ENCODE results near the gene WDR49.

WDR49 gene

DNA sequence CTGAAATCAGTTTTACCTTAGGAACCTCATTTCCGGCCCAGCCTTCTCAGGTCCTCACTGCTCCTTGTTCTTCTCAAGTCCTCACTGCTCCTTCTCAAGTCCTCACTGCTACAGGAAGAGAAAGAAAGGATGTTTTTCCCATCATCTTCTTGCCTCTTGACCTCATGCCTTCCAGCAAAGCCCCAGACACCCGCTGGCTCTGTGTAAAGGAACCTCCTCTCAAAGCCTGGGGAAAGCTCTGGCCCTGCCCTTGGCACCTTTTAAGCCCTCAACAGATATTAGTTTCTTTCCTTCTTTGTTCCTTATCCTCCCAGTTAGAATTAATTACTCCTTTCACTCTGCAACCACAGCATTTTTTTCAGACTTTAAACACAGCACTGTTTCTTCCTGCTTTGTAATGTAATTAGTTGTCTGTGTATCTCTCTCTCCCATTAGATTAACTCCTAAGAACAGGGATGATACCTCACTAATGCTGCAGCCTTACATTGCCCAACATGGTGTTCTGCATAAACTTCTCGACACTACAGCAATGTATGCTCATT is 4.0 kb upstream of the WDR49 start:
- H3K4me3 ChIP-seq (ENCODE audit: low read depth, low read length), result no peak overlapping the region
- DNase-seq (ENCODE audit: low read depth), result no peak
- TF ChIP-seq, protein P1, sequence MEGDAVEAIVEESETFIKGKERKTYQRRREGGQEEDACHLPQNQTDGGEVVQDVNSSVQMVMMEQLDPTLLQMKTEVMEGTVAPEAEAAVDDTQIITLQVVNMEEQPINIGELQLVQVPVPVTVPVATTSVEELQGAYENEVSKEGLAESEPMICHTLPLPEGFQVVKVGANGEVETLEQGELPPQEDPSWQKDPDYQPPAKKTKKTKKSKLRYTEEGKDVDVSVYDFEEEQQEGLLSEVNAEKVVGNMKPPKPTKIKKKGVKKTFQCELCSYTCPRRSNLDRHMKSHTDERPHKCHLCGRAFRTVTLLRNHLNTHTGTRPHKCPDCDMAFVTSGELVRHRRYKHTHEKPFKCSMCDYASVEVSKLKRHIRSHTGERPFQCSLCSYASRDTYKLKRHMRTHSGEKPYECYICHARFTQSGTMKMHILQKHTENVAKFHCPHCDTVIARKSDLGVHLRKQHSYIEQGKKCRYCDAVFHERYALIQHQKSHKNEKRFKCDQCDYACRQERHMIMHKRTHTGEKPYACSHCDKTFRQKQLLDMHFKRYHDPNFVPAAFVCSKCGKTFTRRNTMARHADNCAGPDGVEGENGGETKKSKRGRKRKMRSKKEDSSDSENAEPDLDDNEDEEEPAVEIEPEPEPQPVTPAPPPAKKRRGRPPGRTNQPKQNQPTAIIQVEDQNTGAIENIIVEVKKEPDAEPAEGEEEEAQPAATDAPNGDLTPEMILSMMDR (IDR thresholded peaks at IDR 0.05; ENCODE audit: insufficient read depth, low read depth, low read length, missing control alignments), result no peak

DNA sequence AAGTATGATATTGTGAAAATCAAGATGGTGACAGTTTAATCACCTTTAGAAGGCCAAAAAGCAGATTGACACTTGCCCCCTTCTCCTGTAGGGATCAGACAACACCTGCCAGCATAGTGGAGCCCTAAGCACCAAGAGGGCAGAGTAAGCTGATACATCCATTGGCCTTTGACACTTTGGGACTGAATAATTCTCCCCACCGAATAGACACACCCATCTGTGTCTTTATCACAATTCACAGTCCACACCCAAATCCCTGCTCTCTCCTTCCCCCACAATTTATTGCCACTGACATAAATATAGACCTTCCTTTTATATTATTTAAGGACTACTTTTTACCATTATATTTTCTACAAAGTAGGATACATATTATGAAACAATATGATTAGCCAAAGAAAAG is 3.1 kb upstream of the WDR49 start:
- no peak overlapping the region for H3K4me3 ChIP-seq (ENCODE audit: low read depth, low read length)

DNA sequence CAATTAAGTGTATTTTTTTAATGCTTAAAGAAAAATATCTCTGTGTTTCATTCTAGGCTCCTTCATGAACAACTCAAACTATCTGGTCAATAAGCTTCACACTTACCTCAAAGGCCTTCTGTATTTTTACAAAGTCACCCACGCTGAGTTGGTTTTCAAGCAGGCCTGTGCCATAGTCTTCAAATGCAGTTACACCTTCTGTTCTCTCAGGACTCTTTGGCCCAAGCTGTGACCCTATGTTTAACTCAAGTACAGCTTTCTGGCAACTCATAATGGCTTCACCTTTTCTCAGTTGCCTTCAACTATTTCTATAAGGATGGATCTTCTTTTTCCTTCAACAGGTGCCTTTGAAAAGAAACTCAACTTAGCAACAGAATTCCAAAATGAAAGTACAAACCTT is 587 bp downstream of the WDR49 start:
- H3K4me3 ChIP-seq (ENCODE audit: low read depth, low read length), result no peak overlapping the region
- TF ChIP-seq, protein P1 (IDR thresholded peaks at IDR 0.05; ENCODE audit: insufficient read depth, low read depth, low read length, missing control alignments), result no peak
- DNase-seq (ENCODE audit: low read depth), result no peak

More for the DNA sequence above, 3.1 kb upstream of the WDR49 start:
- TF ChIP-seq, protein P1 (IDR thresholded peaks at IDR 0.05; ENCODE audit: insufficient read depth, low read depth, low read length, missing control alignments), result no peak
- DNase-seq (ENCODE audit: low read depth), result no peak

DNA sequence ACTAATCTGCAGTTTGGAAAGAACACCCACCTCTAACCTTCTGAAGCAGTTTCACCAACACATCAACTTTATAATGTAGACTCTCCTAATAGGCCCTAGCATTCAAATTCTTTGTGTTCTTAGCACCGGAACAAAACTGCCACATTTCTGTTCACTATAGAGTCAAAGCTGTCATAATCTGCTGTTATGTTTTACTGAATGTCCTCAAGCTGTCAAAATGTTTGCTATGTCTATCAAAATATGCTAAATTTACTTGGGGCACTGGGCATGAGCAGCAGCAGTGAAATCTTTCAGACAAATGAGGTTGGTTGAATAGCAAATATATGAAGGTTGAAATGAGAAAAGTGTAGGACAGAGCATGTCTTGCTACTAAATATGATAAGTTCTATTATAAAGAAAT is 1.9 kb downstream of the WDR49 start:
- TF ChIP-seq, protein P1 (IDR thresholded peaks at IDR 0.05; ENCODE audit: insufficient read depth, low read depth, low read length, missing control alignments), result no peak
- no peak for DNase-seq (ENCODE audit: low read depth)
- H3K4me3 ChIP-seq (ENCODE audit: low read depth, low read length), result no peak overlapping the region

DNA sequence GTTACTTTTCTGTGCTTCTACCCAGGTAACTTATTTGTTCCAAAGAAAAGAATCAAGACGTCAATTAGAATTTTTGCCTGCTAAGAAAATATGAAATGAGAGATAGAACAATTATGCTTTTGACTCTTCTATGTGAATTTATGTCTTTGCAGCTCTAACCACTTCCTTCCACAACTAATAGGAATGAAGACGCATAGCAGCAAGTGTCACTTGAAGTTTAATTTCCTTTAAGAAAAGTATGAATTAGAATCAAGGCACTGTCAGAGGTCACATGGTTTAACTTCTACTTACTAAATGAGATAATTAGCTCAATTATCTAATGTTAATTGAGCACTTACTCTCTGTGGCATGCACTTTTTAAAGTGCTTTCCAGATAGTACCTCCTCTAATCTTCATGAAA is 3.3 kb downstream of the WDR49 start:
- no peak for DNase-seq (ENCODE audit: low read depth)
- TF ChIP-seq, protein P1 (IDR thresholded peaks at IDR 0.05; ENCODE audit: insufficient read depth, low read depth, low read length, missing control alignments), result no peak

DNA sequence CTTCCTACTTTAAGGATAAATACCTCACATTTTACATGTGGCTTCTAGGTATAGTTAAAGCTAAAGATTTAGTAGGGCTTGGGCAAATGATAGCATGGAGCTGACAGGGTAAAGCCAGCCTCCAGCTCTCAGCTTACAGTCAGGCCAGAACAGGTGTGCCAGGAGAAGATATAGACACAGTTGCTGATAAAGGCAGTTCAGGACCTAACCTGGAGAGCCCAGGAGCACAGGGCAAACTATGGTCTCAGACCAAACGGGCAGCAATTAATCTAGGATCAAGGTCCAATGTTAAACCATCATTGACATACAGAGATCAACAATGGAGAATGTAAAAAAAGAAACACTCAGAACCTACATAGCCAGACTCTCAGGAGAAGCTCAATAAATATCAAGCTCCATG is 4.0 kb downstream of the WDR49 start:
- DNase-seq (ENCODE audit: low read depth), result no peak
- TF ChIP-seq, protein P1 (IDR thresholded peaks at IDR 0.05; ENCODE audit: insufficient read depth, low read depth, low read length, missing control alignments), result no peak
- H3K4me3 ChIP-seq (ENCODE audit: low read depth, low read length), result no peak overlapping the region

More for the DNA sequence above, 3.3 kb downstream of the WDR49 start:
- no peak overlapping the region for H3K4me3 ChIP-seq (ENCODE audit: low read depth, low read length)

DNA sequence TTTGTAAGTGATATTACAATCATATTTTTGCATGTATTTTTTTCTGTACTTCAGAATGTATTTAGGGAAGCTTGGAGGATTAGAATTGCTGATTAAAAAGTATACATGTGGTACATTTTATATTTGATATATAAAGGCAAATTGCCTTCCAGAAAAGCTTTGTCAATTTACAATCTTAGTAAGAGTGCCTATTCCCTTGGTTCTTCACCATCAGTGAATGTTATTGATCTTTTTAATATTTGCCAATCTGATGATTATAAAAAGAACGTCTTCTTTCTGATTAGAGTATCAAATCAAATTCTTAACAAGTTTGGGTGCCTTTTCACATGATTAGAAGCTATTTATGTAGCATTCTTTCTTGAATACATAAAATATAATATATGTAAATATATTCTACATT is 9.1 kb downstream of the WDR49 start:
- TF ChIP-seq, protein P1 (IDR thresholded peaks at IDR 0.05; ENCODE audit: insufficient read depth, low read depth, low read length, missing control alignments), result no peak
- no peak for DNase-seq (ENCODE audit: low read depth)
- H3K4me3 ChIP-seq (ENCODE audit: low read depth, low read length), result no peak overlapping the region
